ENCODE data around the gene NEFH. TPM values are rescaled to one million over a fixed set of nuclear protein-coding genes. Genes with fewer than 3 reads are reported as not detected.

Gene NEFH
- total and polyA plus RNA-seq, 2 donors (not counting 3 experiments of a cell fraction or from before 2014, with no cell fraction given), result 0.09 to 0.59 TPM

GRCh38 chr22:29449296-29449875 lies 30.6 kb upstream of the NEFH start:
- Histone ChIP-seq H3K4me3 (replicated peaks in 1 of 3; ENCODE audit: insufficient read depth in 1 of 3, low read depth in 1 of 3, low read length in 3 of 3) (no peak overlapping the region), H4K20me1 (replicated peaks; ENCODE audit: control insufficient read depth, extremely low read depth, insufficient read depth, low read length) (no peaks in the 10 kb centered on the region), H3K27ac (ENCODE audit: insufficient read depth, low read depth, low read length) (no peak overlapping the region), H3K9me3 (replicated peaks; ENCODE audit: control insufficient read depth, insufficient read depth, low read length) (no peaks in the 10 kb centered on the region), H2AFZ (ENCODE audit: low read depth, low read length) (no peak overlapping the region), H3K9ac (replicated peaks; ENCODE audit: extremely low read depth, insufficient read depth, low read length) (no peak overlapping the region), H3K79me2 (ENCODE audit: control insufficient read depth, insufficient read depth, low read length) (no peaks in the 10 kb centered on the region), H3K4me2 (ENCODE audit: insufficient read depth, low read length) (no peak overlapping the region), H3K27me3 (ENCODE audit: control insufficient read depth in 2 of 2, insufficient read depth in 2 of 2, low read length in 2 of 2) (no peaks in the 10 kb centered on the region), H3K9me1 (replicated peaks; ENCODE audit: control insufficient read depth, extremely low read depth, insufficient read depth, low read length) (no peaks in the 10 kb centered on the region), H3K36me3 (ENCODE audit: control insufficient read depth in 2 of 2, extremely low read depth in 1 of 2, insufficient read depth in 2 of 2, low read length in 2 of 2) (no peaks in the 10 kb centered on the region), H3K4me1 (ENCODE audit: control insufficient read depth, extremely low read depth, insufficient read depth, low read length) (no peaks in the 10 kb centered on the region)
- dilution Hi-C loops (cut with MboI; ENCODE audit: extremely low pct_ligation_motif_present, low sequenced_read_pairs), result no loop called here
- no peak for FAIRE-seq
- intact Hi-C loops (cut with micrococcal nuclease), result no loop called here
- POLR2A ChIA-PET, result no interaction called here
- CTCF ChIA-PET, result no interaction called here
- no peak for TF ChIP-seq JUN (IDR thresholded peaks at IDR 0.05; ENCODE audit: borderline replicate concordance, insufficient read depth, insufficient read length, low read depth)
- no peak for TF ChIP-seq GATA2 (IDR thresholded peaks at IDR 0.05; ENCODE audit: insufficient read depth, insufficient read length, low read depth, low read length)
- TF ChIP-seq MYC (IDR thresholded peaks at IDR 0.05; ENCODE audit: low read depth, low read length), result no peak
- DNase-seq (ENCODE audit: low read depth, low spot score), result no peak
- BruUV-seq (replicated peaks), result no TSS peak

GRCh38 chr22:29450222-29450621 lies 29.8 kb upstream of the NEFH start:
- Histone ChIP-seq H3K27me3 (ENCODE audit: control insufficient read depth in 2 of 2, insufficient read depth in 2 of 2, low read length in 2 of 2) (no peaks in the 10 kb centered on the region), H3K79me2 (ENCODE audit: control insufficient read depth, insufficient read depth, low read length) (no peaks in the 10 kb centered on the region), H3K9me3 (replicated peaks; ENCODE audit: control insufficient read depth, insufficient read depth, low read length) (no peaks in the 10 kb centered on the region), H3K36me3 (ENCODE audit: control insufficient read depth in 2 of 2, extremely low read depth in 1 of 2, insufficient read depth in 2 of 2, low read length in 2 of 2) (no peaks in the 10 kb centered on the region), H4K20me1 (replicated peaks; ENCODE audit: control insufficient read depth, extremely low read depth, insufficient read depth, low read length) (no peaks in the 10 kb centered on the region), H3K9me1 (replicated peaks; ENCODE audit: control insufficient read depth, extremely low read depth, insufficient read depth, low read length) (no peaks in the 10 kb centered on the region), H3K4me1 (ENCODE audit: control insufficient read depth, extremely low read depth, insufficient read depth, low read length) (no peaks in the 10 kb centered on the region), H3K4me2 (ENCODE audit: insufficient read depth, low read length) (no peak overlapping the region), H3K9ac (replicated peaks; ENCODE audit: extremely low read depth, insufficient read depth, low read length) (no peak overlapping the region), H3K4me3 (replicated peaks in 1 of 3; ENCODE audit: insufficient read depth in 1 of 3, low read depth in 1 of 3, low read length in 3 of 3) (no peak overlapping the region), H3K27ac (ENCODE audit: insufficient read depth, low read depth, low read length) (no peak overlapping the region), H2AFZ (ENCODE audit: low read depth, low read length) (no peak overlapping the region)
- dilution Hi-C loops (cut with MboI; ENCODE audit: extremely low pct_ligation_motif_present, low sequenced_read_pairs), result no loop called here
- ChIA-PET POLR2A (no interaction called here), CTCF (no interaction called here)
- BruUV-seq (replicated peaks), result no TSS peak
- intact Hi-C loops (cut with micrococcal nuclease), result no loop called here
- DNase-seq (ENCODE audit: low read depth, low spot score), result no peak
- FAIRE-seq, result no peak
- no peak for TF ChIP-seq MAX (IDR thresholded peaks at IDR 0.05; ENCODE audit: insufficient read depth, insufficient read length)
- TF ChIP-seq MYC (IDR thresholded peaks at IDR 0.05; ENCODE audit: low read depth, low read length), result no peak
- TF ChIP-seq JUN (IDR thresholded peaks at IDR 0.05; ENCODE audit: borderline replicate concordance, insufficient read depth, insufficient read length, low read depth), result no peak
- TF ChIP-seq EZH2 (IDR thresholded peaks at IDR 0.05; ENCODE audit: borderline replicate concordance, low read depth, low read length, severe bottlenecking), result no peak
- TF ChIP-seq CTCF (IDR thresholded peaks at IDR 0.05; ENCODE audit: extremely low read depth in 1 of 2, insufficient read depth in 1 of 2, low read depth in 1 of 2, low read length in 2 of 2), result no peak
- no peak for TF ChIP-seq POLR2A (IDR thresholded peaks at IDR 0.05; ENCODE audit: low read depth, low read length)
- no peak for TF ChIP-seq FOS (IDR thresholded peaks at IDR 0.05; ENCODE audit: borderline replicate concordance, insufficient read depth, low read length)
- TF ChIP-seq POLR2AphosphoS5 (IDR thresholded peaks at IDR 0.05; ENCODE audit: insufficient read depth, low read depth, low read length), result no peak
- no peak for TF ChIP-seq GATA2 (IDR thresholded peaks at IDR 0.05; ENCODE audit: insufficient read depth, insufficient read length, low read depth, low read length)
